OCI-LY3 (cell line): ENCODE data around the gene PLCB2.

Experiments used
- EZH2phosphoT487 ChIP-seq: fragments of 200-600 bp; shearing (Covaris generic); IDR thresholded peaks from 2 replicates; pipeline ENCODE4 v1.6.1; 2018; ENCODE audit warnings: antibody characterized with exemption, mixed run types, low read depth
- TF ChIP-seq, protein P1 (sequence below): fragments of 200-600, 300-600 bp; sonication (generic); IDR thresholded peaks from 2 replicates; pipeline ENCODE4 v1.5.1; 2014; ENCODE audit warnings: antibody characterized with exemption, low read length, low read depth

DNA sequence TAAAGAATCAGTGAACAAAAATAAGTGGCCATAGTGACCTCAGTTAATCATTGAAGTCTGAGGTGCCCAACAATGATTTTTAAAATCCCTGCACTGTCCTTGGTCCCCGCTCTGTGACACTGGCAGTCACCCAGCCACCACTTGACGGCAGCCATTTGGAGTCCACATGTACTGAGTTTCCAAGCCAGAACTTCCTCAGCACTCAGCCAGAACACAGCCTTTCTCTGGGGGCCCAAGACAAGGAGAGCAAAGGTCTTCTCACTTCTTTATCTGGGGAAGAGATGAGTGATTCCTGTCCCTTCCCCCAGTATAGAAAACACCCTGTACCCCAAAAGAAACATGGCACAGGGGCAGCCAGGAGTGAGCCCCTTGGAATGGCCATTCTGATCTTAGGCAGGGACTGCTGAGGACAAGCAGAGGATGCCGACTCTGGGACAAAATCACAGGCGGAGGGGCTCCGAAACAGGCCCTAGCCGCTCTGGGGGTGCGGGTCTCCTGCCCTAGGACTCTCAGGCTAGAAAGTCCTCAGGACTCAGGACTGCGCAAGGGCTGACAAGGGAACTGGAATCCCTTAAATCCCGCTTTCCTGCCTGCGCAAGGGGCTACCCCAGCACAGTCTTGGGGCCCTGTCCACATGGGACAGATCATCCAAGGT is 56.1 kb downstream of the PLCB2 start:
- TF ChIP-seq, protein P1, sequence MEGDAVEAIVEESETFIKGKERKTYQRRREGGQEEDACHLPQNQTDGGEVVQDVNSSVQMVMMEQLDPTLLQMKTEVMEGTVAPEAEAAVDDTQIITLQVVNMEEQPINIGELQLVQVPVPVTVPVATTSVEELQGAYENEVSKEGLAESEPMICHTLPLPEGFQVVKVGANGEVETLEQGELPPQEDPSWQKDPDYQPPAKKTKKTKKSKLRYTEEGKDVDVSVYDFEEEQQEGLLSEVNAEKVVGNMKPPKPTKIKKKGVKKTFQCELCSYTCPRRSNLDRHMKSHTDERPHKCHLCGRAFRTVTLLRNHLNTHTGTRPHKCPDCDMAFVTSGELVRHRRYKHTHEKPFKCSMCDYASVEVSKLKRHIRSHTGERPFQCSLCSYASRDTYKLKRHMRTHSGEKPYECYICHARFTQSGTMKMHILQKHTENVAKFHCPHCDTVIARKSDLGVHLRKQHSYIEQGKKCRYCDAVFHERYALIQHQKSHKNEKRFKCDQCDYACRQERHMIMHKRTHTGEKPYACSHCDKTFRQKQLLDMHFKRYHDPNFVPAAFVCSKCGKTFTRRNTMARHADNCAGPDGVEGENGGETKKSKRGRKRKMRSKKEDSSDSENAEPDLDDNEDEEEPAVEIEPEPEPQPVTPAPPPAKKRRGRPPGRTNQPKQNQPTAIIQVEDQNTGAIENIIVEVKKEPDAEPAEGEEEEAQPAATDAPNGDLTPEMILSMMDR = no peak
- TF ChIP-seq EZH2phosphoT487 = no peak
